ENCODE results near the gene CNBD2.
"Not testable (repeated sequence)": the region's sequence is repeated elsewhere in the genome, so short reads cannot be mapped to it uniquely, and the experiment has no call there.

Gene CNBD2

DNA sequence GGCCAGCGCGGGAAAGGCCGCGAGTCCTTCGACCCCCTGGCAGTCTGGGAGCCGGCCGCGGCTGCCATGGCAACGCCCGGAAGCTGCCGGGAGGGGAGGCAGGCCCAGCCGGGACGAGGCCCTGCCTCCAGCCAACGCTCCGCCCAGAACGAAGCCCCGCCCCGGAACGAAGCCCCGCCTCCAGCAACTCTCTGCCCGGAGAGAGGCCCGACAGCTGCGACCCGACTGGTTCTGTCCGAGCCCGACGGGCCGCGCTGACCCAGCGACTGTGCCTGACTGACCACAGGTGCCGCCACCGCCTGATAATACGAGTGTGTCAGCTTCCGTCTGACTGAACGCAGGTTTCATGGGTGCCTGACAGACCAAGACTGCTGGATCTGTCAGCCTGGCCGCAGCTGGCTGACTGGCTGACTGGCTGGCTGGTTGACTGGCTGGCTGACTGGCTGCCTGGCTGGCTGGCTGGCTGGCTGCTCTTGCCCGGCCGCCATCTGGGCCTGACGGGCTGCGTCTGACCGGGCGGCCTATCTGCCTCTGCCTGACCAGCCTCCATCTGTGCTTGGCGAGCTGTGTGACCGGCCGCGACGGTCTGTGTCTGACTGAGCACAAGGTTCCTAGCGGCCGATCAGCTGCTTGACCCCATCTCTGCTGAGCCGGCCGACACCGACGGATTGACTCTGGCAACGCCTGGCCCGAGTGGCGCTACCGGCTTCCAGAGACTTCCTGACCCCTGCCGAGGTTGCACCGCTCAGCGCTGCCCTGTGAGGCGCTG is 96.5 kb downstream of the CNBD2 start:
- DNase-seq, result peak; percentile 86 to 96

- DNase-seq, result no peak
Observed at GRCh38 chr20:36065427-36065998, 97.1 kb downstream of the CNBD2 start.

GRCh38 chr20:36066777-36067176 is 98.4 kb downstream of the CNBD2 start:
- no peak for DNase-seq

- not testable (repeated sequence) for DNase-seq
Observed at GRCh38 chr20:36068526-36068925, 100.1 kb downstream of the CNBD2 start.

DNA sequence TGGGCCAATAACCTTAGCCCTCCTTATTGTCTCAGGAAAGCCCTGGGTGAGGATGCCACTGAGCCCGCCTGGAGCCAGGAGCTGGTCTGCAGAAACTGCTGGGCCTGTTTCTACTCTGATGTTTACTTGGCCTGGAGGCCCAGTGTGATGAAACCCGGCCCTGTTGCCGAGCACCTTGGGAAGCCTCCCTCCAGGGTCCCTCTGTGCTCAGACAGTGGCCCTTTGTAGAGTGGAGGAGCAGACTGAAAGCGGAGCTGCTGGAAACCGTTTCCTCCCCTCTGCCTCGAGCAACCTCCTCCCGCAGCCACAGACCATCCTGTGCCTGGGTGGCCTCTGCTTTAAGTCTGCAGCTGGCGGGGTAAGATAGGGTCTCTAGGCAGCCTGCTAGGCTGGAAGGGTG is 102.1 kb downstream of the CNBD2 start:
- no peak for DNase-seq

GRCh38 chr20:36071848-36072247 is 103.5 kb downstream of the CNBD2 start:
- DNase-seq, result no peak

GRCh38 chr20:36074983-36075382 is 106.6 kb downstream of the CNBD2 start:
- DNase-seq, result no peak

DNA sequence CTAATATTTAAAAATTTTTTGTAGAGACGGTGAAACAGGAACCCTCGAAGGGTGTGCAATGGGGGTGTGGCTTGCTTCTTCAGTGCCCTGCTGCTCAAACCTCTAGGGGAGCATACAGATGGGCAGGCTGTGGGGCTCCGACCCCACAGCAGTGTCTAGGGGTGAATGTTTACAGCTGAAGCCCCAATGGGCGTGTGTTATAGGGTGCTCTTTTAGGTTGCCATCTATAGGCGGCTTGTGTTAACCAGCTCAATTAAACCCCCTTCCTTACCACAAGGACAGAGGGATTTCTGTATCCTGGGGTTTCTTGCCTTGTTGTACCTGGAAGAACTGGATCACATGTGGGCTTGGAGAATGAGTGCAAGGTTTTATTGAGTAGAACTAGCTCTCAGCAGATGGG is 109.4 kb downstream of the CNBD2 start:
- not testable (repeated sequence) for DNase-seq

- DNase-seq, result no peak
Observed at GRCh38 chr20:36079486-36079885, 111.1 kb downstream of the CNBD2 start.

GRCh38 chr20:36079984-36080383 is 111.6 kb downstream of the CNBD2 start:
- DNase-seq, result not testable (repeated sequence)

All from activated CD4-positive, alpha-beta T cell treated with anti-CD3 and anti-CD28 coated beads for 4 hours (primary cell).